Activated effector memory CD4-positive, alpha-beta T cell treated with anti-CD3 and anti-CD28 coated beads, Interleukin-2, amount 50 U/mL, for 16 hours (primary cell): ENCODE measurements around the gene IMPA2.

Source experiments
- DNase-seq: peaks from one replicate; pipeline ENCODE4 v3.0.0-alpha.2; 2020

IMPA2 gene

DNA sequence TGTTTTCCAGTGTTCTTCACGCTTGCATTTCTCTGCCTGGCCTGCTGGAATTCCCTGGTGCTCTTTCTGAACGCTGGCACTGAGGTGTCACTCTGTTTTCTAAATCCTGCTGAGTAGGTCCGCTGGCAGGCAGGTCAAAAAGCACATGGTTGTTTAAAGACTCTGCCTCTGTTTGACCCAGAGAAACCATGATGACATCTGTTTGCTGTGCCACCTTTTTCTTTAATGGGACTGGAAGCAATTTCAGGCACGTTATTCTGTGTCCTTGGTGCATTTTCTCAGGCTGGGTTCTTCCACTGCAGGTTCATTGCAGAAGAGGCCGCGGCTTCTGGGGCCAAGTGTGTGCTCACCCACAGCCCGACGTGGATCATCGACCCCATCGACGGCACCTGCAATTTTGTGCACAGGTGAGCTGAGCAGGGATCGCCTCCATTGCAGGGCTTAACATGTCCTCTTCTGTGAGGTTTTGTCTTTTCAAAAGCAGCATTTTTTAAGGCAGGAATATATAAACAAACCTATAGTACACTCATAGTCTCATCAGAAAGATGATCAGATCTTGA is 28.4 kb downstream of the IMPA2 start:
- DNase-seq, result peak; percentile 24

DNA sequence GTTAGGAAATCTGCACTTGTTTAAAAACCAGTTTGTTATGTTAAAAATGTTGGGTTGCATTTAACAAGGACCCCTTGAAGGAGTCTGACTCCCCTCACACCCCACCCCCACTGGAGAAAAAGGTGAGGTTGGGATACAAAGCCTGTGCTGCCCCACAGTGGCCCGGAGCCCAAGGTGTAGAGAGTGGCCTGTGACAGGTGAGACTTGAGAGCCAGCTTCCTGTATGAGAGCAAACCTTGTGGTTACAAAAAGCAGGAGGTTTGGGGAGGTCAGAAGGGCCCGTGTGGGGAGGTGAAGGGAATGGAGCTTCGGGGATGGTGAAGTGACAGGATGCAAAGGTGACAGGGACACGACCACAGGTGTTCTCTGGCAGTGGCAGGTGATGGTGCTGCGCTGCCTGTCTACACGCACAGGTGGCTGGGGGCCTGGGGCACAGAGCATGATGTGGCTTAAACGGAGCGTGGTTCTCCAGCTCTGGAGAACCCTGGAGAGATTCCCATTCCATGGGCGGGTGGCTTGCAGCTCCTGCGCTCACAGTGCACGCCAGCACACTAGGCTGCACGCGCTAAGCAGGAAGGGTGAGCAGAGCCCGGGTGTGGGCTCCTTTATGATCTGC is 29.0 kb downstream of the IMPA2 start:
- peak; percentile 31 for DNase-seq

DNA sequence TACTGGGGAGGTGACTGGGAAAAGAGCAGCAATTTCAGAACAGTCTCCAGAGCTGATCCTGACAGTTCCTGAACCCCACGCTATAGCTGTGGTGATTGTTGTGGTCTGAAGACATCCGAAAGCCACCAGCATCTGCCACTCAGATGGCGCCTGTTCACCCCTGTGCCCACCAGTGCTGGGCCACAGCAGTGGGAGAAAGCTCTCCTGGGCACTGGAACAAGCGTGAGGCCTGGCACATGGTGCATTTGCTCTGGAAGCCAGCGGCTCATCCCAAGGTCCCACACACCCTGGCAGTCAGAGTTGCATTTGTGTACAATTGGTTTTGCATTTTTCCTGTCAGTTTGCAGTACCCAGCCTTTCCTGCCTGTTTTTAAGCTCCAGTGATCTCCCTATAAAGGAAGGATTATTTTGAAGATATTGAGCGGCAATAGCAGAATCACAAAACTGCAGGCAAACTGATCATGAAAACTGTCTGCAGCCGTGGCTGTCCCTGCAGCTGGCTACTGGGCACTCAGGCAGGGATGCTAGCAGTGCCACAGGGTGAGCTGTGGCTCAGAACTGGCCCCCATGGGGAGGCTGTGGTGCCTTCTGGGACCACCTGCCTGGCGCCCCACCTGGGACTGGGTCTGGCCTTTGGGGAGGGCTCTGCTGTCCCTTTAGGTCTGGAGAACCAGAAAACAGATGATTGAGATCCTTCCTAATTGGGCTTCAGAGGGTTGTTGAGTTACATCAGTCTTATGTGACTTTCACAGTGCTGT is 30.1 kb downstream of the IMPA2 start:
- no peak for DNase-seq

DNA sequence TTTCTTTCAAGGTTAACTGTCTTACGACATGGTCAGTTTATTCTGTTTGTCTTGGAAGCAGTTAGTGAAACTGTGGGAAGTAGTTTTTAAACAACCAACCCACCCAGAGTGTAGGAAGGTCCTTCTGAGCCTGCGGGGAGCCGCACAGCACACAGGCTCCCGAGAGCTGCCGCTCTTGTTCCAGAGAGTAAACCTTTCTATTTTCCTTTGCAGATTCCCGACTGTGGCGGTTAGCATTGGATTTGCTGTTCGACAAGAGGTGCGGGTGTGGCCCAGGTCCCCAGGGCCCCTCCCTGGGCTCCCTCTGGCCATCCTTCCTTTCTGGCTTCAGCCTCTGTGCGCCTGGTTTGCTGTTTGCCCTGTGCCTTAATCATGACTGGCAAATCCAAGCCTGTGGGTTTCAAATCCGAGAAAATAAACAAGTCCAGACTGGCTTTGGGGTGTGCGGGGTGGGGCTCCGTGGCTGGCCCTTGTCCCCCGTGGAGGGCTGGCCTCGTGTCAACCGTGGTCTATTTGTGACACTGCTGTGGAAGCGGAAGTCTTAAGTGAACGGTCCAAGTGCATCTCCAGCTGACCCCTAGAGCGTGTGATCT is 30.7 kb downstream of the IMPA2 start:
- DNase-seq, result no peak

DNA sequence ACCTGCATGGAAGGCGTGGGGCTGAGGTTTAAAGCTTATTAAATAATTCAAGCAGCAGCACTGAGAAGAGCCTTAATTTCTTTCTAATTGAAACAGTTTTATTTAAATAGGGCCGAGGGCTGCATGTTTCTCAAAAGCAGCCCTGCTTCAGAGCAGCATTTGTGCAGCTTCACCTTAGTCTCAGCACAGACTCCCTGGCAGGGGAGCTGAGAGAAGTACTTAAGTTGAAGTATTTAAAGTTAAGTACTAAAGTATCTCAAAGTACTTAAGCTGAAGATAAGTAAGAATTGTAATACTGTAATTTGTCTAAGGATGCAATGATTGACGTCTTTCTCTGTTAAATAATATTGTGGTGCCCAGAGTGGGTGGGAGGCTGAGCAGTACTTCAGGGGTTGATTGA is 31.4 kb downstream of the IMPA2 start:
- no peak for DNase-seq

DNA sequence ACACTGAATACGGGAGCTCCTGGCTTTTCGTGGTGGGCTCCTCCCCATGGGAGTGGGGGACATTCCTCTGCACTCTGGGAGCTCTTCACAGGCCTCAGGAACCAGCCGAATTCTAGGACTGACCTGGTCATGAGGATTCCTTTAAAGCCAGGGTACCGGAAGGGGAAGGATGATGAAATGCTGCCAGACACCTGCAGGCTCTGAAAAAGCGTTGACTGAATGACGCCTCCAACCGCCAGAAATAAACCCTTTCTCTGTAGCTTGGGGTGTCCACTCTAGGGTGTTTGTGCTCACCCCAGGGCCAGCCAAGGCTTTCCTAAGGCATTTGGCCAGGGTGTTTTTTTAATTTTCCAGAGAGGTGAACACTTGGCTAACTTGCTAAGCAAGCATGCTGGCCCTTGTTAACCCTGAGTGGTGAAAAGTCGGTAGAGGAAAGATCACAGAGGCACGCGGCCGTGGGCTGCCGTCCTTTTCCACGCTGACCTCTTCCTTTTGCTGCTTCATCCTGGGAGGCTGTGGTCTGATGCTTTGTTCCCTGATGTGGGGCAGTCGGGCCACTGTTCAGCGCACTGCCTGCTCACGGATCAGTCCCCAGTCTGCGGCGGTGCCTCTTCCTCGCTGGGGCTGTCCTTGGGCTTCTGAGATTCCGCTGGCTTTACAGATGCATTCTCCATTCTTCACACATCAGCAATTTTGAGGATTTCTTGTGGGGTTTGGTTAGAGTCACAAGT is 32.0 kb downstream of the IMPA2 start:
- DNase-seq, result no peak

DNA sequence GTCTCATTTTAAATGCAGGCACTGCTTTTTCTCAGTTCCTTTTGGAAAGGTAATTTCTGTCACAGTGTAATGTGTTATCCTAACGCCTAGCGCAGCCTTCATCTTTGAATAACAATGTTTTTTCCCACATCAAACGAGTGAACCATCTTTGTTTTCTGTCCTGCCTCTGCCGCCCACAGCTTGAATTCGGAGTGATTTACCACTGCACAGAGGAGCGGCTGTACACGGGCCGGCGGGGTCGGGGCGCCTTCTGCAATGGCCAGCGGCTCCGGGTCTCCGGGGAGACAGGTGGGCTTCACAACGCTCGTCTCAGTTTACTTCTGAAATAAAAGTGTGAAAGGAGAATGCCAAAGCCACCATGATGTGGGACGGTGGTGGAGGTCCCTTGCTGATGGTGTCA is 32.8 kb downstream of the IMPA2 start:
- DNase-seq, result no peak

DNA sequence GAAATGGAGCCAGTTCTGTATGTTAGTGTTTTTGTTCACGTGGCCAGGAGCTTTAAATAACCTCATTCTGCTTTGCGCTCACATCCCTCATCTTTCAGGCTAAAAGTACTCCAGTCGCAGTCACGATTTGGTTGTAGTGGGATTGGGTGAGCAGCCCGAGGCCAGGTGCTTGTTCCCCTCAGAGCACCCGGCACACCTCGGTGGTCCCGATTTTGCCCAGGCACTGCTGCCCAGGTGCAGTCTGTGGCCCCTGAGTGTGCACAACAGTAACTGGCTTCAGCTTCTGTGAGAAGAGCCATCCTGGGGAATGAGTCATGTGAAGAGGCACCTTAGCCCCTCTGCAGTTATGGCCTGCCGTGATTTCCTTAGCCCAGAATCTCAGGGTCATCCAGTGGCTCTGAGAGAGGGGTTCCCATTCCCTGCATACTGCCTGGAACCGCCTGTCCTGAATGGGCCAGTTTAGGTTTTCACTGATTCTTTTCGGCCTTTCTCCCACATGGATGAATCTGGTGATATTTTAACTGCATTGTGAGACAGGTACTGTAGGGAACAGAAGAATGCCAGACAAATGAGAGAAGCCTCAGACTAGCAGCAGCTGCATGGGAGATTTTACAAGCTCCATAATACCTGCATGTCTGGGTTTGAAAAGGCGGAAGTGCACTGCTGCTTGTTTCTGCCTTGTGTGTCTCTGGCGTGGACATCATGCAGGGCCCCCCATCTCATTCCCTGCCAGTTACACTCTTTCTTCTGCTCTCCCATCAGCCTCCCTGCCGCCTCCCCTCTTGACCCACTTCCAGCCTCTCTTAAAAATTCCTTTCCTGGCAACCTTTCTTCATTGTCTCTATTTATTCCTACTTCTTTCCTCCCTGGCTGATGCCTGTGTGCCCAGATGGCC is 33.5 kb downstream of the IMPA2 start:
- DNase-seq, result no peak

DNA sequence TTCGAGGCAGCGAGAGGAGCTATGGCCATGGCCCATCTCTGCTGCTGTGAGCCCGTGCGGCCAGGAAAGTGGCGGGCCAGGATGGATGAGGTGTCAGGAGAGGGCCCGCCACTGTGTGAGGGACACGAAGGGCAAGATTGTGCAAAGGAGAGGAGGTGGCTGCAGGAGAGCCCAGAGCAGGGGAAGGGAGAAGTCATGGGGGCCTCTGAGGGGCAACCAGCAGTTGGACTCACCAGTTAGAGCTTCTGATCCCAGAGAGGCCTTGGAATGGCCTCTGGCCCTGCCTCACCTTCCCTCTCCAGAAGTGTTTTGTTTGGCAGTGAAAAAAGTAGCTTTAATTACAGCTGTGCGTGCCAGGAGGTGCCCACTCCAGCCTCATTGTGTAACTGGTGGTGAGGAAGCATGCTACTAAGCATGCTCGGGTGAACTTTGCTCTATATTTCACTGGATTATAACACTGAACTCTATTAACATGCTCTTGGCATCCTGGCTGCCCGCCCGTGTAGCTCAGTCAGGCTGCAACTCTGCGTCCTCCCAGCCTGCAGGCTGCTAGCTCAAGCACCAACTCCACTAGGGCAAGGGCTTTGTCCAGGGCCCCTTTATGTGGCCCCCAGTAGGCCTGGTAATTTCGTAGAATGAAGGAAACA is 34.2 kb downstream of the IMPA2 start:
- no peak for DNase-seq

DNA sequence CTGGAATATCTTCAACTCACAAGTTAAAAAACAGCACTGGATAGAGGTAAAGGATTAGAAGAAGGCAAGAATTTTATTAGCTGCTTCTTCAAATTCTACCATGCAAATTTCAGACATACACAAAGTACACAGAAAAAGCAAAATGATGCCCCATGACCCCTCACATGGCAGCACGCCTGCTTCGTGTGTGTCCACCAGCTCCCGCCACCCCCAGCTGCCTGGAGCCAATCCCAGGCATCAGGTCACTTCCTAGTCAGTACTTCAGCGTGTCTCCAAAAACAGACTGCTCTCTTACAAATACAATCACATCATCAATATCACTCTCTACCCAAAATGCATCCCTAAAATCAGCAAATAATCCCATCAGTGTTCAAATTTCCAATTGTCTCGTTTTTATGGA is 35.8 kb downstream of the IMPA2 start:
- no peak for DNase-seq

DNA sequence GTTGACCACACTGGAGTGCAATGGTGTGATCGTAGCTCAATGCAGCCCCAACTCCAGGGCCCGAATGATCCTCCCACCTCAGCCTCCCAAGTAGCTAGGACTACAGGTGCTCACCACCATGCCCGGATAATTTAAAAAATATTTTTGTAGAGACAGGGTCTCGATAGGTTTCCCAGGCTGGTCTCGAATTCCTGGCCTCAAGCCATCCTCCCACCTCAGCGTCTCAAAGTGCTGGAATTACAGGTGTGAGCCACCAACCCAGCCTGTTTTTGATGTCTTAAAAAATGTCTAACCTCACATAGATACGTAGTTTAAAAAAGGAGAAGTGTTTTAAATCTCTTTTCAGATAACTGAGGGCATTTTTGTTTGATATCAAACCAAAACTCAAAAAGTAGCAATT is 37.6 kb downstream of the IMPA2 start:
- no peak for DNase-seq

DNA sequence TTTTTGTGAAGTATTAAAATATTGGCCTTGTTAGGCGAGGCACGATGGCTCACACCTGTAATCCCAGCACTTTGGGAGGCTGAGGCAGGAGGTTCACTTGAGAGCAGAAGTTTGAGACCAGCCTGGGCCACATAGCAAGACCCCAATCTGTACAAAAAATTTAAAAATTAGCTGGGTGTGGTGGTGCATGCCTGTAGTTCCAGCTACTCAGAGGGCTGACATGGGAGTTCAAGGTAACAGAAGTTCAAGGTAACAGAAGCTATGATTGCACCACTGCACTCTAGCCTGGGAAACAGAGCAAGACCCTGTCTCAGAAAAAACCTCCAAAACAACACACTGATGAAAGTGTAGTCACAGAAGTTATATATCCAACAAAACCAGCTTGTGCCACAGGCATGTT is 39.8 kb downstream of the IMPA2 start:
- DNase-seq, result no peak

DNA sequence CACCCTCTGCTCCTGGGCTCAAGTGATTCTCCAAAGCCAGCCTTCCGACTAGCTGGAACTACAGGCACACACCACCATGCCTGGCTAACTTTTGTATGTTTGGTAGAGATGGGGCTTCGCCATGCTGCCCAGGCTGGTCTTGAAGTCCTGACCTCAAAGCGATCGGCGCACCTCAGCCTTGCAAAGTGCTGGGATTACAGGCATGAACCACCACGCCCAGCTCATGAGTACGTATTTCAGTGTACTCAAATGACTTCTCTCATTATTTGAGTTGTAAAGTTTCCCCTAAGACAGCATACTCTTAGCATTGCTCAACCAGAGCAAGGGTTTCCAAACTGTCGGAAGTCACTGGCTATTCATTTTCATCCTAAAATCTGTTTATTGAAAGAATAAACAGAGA is 40.3 kb downstream of the IMPA2 start:
- DNase-seq, result no peak

DNA sequence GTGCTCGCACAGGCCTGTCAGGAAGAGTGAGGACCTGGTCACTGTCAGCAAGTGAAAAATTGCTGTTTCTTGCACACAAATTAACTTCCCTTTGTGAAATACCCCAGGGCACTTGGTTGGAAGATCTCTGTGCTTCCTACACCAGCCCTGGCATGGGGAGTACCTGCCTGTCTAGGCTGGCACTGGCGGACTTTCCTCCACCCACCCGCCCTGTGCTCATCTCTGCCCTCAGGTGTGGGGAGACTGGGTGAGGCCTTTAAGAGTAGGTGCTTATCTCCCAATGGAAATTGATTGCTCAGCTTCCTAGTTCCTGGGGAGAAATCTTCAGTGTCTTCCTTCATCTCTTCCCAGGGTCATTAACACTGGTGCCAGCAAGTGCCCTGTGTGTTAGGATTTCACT is 42.1 kb downstream of the IMPA2 start:
- DNase-seq, result no peak

DNA sequence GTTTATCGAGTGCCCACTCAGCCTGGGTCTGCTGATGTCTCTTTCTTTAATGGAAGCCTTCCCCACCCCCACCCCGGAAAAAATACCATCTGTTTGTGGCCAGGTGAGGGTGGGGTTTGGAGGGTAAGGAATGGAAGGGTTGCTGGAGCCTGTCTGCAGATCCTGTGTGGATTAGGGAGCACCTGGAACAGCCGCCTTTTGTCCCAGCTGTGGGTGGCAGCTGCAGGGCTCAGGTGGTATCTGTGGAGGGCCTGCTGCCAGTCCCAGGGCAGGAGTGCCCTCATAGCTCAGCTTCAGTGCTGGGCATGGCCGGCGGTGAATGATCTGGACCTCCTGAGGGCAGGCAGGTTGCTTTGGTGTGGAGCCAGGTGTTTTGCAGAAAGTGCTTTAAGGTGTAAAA is 45.3 kb downstream of the IMPA2 start:
- no peak for DNase-seq

DNA sequence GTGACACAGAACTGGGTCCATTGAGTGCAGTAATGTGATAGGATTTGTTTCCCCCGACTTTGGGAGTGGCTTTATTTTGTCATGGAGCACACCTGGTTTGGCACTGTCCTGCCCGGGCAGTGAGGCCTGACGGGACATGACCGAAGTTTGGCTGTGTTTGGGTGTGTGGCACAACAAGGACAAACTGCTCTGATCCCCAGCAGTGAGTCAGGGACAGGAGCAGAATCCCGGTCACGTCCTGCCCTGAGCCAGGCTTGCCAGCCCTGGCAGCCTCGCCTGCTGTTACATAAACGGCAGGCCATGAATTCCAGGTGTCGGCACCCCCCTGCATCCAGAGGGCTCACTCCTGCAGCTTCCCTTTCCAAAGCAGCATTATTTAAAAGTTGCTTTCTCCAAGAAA is 45.7 kb downstream of the IMPA2 start:
- no peak for DNase-seq

DNA sequence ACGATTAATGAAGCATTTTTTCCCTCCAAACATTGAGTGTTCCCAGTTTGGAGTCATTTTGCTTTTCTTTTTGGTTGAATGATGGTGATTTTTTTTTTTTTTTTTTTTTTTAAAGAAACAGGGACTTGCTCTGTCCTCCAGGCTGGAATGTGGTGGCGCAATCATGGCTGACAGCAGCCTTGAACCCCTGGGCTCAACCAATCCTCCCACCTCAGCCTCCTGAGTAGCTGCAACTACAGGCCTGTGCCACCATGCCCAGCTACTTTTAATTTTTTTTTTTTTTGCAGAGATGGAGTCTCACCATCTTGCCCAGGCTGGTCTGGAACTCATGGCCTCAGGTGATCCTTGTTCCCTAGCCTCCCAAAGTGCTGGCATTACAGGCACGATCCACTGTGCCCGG is 46.2 kb downstream of the IMPA2 start:
- no peak for DNase-seq

DNA sequence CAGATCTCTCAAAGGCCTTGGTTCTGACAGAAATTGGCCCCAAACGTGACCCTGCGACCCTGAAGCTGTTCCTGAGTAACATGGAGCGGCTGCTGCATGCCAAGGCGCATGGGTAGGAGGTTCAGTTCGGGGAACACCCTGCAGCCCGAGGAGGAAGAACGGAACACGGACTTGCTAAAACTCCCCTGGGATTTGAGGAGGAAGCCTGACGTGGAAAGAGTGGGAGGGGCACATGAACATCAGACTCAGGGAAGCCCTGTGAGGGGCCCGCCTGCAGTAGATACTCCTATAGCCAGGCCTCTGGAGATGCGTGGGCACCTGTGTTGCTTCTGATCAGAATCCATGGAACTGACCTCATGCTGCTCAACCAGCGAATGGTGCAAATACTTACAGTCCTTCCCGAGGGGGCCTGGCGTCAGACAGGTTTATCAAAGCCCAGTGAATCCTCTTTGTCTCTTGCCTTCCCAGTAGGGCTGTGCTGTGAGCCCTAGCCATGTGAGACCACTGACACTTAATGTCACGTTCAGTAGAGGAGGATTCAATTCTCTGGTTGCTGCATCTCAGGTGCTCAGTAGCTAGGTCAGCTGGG is 46.8 kb downstream of the IMPA2 start:
- no peak for DNase-seq

DNA sequence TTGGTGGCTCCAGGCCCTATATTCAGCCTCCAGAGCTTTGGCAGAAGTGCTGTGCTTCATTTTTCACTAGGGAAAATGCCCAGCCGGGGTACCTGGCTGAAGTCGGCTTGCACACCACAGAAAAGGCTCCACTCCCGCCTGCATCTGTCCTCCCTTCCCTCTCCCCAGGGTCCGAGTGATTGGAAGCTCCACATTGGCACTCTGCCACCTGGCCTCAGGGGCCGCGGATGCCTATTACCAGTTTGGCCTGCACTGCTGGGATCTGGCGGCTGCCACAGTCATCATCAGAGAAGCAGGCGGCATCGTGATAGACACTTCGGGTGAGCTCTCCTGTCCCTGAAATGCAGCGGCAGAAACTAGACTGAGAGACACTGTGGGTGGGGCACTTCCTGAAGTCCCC is 47.4 kb downstream of the IMPA2 start:
- no peak for DNase-seq

DNA sequence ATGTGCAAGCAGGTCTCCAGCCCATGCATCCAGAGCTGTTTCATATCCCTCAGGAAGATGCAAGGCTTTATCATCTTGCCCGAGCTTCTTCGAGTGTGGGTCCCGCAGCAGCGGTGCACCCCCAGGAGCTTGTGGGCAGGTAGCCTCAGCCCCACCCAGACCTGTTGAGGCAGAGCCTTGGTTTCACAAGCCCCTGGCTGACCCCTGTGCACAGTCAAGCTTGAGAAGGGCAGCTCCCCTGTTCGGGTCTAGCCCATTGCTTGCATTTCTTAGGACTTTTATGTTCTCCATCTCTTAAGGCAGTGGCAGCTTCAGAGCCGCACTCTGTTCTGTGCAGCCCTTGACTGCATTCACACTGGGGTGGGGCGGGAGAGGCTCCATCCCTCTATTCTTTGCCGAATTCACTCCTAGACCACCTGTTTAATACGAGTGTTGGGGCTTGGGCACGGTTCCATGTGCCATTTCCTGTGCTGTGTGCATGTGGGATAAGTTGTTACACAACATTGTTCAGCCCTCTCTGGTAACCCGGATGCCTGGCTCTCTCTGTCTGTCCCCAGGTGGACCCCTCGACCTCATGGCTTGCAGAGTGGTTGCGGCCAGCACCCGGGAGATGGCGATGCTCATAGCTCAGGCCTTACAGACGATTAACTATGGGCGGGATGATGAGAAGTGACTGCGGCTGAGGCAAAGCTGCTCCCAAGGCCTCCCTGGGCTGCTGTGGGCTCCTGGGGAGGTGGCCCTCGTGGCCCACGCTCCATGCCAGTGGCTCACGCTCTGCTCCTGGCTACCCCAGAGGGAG is 48.7 kb downstream of the IMPA2 start:
- DNase-seq, result no peak

DNA sequence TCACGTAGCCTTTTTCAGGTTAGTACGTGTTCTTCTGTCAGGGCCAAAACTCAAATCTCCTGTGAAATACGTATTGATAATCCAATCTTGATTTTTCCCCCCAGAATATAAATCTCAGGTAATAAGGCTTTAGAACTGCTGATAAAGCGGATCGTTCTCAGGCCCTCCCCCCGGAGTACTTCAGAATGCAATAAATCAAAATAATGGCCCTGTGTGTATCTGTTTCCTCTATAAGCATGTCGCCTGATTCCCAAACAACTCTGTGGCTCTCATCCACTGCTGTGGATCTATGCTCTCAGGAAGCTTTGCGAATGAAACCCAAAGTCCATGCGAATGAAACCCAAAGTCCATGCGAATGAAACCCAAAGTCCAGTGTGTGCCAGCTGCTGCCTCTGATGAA is 49.4 kb downstream of the IMPA2 start:
- no peak for DNase-seq
